RWPE1 (cell line): ENCODE data around the gene RPUSD1.

Experiments
- CTCF ChIA-PET: fragments of 350-600 bp; sonication (Branson Sonifier 250); formaldehyde crosslinking; extraction: SDS; loops from one replicate; lab custom pipeline; 2021; lab: Yijun Ruan, JAX
- POLR2A ChIA-PET: fragments of 400-600 bp; formaldehyde crosslinking; extraction: SDS; loops from one replicate; lab custom pipeline; 2020; ENCODE audit warnings: antibody characterized with exemption; ENCODE audit not compliant: low non-redundant PET; lab: Yijun Ruan, JAX
- DNase-seq: peaks from one replicate; pipeline ENCODE4 v3.0.0; 2012; ENCODE audit warnings: low spot score
- H3K27ac ChIP-seq: fragments of 450-650 bp; 2 replicates; pipeline ENCODE4 v1.5.1; 2017
- CTCF ChIP-seq: fragments of 450-650 bp; conservative IDR thresholded peaks from 2 replicates; pipeline ENCODE4 v1.5.1; 2017; ENCODE audit warnings: low read depth, mild to moderate bottlenecking

RPUSD1 gene

GRCh38 chr16:789191-789850 is 1.1 kb upstream of the RPUSD1 start:
- CTCF ChIA-PET, result interaction anchor here (0.6 kb wide), 1 partner anchor 74 kb away, joined by 4 read pairs; no protein-coding TSS in a partner anchor
- POLR2A ChIA-PET, result no interaction called here
- peak overlapping the region; percentile 73 for H3K27ac ChIP-seq
- DNase-seq, result no peak
- no peak for TF ChIP-seq CTCF

GRCh38 chr16:788399-789126 is 382 bp upstream of the RPUSD1 start, which contains the start of gene CHTF18:
TSS of gene CHTF18 (plus strand) at chr16:788620. CDS start at chr16:788685, 65 bp downstream.
- POLR2A ChIA-PET, result interaction anchor here (0.6 to 0.7 kb wide), 6 partner anchors 28 to 687 kb away, joined by 3 to 7 read pairs (median 3); partner anchors contain the start of gene WDR24
- TF ChIP-seq CTCF, result no peak
- peak; percentile 97 for DNase-seq
- H3K27ac ChIP-seq, result peak within 1 kb of the TSS; percentile 73
- CTCF ChIA-PET, result interaction anchor here (1.0 kb wide), 1 partner anchor 47 kb away, joined by 3 read pairs; no protein-coding TSS in a partner anchor

GRCh38 chr16:787321-787966 is 737 bp downstream of the RPUSD1 start:
- DNase-seq, result no peak
- no peak for TF ChIP-seq CTCF
- POLR2A ChIA-PET, result interaction anchor here (0.7 kb wide), 1 partner anchor 26 kb away, joined by 4 read pairs; no protein-coding TSS in a partner anchor
- CTCF ChIA-PET, result interaction anchor here (1.0 kb wide), 3 partner anchors 46 to 76 kb away, joined by 3 read pairs; no protein-coding TSS in a partner anchor
- peak overlapping the region; percentile 73 for H3K27ac ChIP-seq

GRCh38 chr16:785563-786535 is 2.3 kb downstream of the RPUSD1 start:
- ChIA-PET POLR2A (interaction anchor here (0.6 kb wide), 1 partner anchor 74 kb away, joined by 3 read pairs; no protein-coding TSS in a partner anchor), CTCF (interaction anchor here (0.6 to 2.1 kb wide), 24 partner anchors 10 to 1006 kb away, joined by 3 to 18 read pairs (median 5); partner anchors contain the start of genes CIAO3, HAGHL, METRN and MSLN)
- H3K27ac ChIP-seq, result peak overlapping the region; percentile 76
- peak; percentile 48 for DNase-seq
- TF ChIP-seq CTCF, result peak; percentile 86

- no peak for TF ChIP-seq CTCF
- POLR2A ChIA-PET, result no interaction called here
These were observed 3.8 kb downstream of the RPUSD1 start for GRCh38 chr16:784431-784830.

More at GRCh38 chr16:784431-784830, 3.8 kb downstream of the RPUSD1 start:
- CTCF ChIA-PET, result interaction anchor here (0.6 to 2.1 kb wide), 14 partner anchors 10 to 77 kb away, joined by 3 to 18 read pairs (median 4); partner anchors contain the start of genes ANTKMT, CIAO3, HAGHL and METRN
- H3K27ac ChIP-seq, result peak overlapping the region; percentile 76
- DNase-seq, result no peak
